D341Med (cell line): Measurements from ENCODE around the gene PSTPIP2.
"Not testable (repeated sequence)": the region's sequence is repeated elsewhere in the genome, so short reads cannot be mapped to it uniquely, and the experiment has no call there.

ENCODE experiments used
- DNase-seq: peaks from one replicate; pipeline ENCODE4 v3.0.0; 2012; ENCODE audit warnings: low spot score

The PSTPIP2 gene

DNA sequence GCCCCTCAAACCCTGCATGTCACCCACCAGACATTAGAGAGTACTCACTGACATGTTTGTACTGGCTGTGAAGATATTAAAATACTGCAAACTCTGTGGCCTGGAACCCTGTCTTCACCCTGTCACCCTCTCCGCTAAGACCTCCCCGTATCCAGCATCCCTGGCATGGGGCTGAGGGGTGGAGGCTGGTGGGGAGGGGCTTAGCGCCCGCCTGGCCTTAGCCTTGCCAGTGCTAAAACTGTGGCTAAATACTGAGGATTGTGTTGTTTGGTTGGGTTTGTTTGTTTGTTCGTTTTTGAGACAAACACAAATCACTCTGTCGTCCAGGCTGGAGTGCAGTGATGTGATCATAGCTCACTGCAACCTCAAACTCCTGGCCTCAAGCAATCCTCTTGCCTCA lies 1.8 kb downstream of the PSTPIP2 start:
- no peak for DNase-seq

DNA sequence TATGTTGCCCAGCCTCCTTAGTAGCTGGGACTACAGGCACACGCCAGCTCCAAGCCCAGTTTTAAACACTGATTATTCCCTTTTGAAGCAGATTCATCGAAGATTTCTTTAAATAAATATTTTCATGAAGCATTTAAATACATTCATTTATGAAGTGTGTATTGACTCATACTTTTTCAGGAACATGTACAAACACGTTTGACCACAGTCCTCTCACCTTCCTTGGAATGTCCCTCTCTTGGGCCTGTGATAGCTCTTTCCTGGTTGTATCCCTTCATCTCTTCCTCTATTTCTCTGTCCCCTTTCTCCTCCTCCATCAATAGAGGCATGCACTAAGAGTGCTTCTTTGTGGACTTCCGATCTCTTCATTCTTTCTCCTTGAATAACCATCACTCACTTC lies 2.5 kb downstream of the PSTPIP2 start:
- no peak for DNase-seq

DNA sequence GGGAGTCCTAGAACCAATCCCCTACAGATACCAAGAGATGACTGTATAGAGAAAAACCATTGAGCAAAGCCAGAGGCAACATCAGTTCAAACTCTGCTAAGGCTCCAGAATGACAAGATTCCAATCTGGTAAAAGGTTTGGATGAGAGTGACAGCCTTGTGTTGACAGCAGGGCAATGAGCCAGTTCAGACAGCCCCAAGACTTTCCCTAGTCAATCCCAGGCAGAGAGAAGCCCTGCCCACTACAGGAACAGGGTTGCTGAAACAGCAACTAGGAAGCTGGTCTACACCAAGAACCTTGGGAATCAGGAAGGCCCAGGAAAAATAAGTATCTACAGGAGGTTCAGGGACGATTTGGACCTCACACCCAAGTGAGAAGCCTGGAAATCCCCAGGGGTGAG lies 3.3 kb downstream of the PSTPIP2 start:
- DNase-seq: no peak

DNA sequence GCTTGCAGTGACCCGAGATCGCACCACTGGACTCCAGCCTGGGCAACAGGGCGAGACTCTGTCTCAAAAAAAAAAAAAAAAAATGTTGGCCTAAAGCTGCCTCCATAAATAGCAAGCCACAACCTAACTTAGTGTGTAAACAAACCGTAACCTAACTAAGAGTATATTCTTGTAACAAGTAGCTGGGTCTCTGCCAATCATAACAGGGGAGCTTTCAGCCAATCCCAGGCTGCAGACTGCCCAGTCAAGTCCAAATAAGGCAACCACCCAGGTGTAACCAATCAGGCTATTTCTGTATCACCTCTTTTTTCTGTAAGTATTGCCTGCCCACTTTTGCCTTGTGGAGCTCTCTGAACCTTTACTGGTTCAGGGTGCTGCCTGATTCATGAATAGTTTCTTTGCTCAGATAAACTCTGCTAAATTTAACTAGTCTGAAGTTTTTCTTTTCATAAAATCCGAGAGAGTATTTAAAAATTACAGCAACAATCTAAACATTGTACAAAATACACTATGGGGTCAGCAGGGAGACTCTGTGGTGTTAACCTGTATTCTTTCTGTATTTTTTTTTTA lies 4.5 kb downstream of the PSTPIP2 start:
- no peak for DNase-seq

DNA sequence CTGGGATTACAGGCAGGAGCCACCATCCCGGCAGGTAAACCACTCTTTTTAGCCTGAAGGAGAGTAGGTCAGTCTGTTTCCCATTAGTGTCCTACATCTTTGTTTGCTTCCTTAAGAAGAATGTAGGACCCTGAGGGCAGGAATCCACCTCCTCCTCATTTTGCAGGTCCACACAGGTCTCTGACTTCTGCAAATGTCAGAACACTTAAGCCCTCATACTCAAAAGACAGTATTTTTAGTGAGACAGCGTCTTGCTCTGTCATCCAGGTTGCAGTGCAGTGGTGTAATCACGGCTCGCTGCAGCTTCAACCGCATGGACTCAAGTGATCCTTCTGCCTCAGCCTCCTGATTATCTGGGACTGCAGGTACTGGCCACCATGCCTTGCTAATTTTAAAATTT lies 9.3 kb downstream of the PSTPIP2 start:
- no peak for DNase-seq

DNA sequence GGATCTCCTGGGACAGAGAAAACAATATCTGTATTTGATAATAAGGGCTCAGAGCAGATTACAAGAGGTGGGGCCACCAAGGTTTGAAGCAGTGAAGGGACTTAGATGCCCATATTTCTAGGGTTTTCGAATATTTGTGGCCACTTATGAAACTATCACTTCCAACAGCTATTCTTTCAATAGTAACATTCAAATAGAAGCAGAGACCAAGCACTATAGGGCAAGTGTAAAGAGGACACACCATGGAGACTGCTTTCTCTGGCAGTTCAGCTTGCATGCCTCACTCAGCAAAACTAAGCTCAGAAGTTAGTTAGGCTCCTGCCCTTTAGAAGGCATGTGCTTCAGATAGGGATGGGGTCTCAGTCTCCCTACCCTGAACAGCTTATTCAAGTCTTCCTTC lies 10.3 kb downstream of the PSTPIP2 start:
- no peak for DNase-seq

DNA sequence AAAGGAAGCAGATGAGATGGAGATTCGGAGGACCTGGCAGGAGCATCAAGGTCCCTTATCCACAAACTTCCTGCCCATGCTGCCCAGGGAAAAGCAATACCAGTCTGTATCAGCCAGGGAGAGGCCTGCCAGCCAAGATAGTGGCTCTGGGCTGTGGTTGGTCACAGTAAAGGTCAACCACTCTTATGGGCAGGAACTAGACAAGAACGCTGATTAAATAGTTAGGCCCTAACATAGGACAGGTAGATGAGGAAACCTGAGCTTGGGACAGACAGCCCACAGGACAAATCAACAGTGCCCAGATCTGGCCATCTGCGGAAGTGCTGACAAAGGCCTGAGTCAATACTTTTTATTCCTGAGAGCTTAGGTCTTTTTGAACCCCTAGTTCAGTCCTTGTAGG lies 10.7 kb downstream of the PSTPIP2 start:
- DNase-seq: no peak

DNA sequence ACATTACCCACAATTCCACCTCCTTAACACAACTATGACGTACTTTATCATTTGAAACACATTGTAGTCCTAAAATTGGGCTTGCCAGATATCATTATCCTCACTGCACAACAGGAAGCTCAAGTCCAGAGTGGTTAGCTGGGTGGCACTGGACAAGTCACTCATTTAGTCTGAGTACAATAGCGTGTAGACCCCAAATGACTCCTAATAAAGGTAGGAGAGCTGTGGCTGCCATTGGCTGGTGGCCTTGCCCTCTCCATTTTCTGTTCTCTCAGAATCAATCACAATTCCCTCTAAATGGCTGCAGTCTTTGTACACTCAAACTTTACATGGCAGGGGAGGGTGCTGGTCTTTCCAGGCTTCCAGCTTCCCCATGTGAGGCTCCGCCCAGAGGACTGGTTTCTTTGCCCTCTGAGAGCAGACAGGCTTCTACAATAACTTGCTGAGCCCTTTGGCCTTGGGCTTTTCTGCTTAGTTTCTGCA lies 11.7 kb downstream of the PSTPIP2 start:
- no peak for DNase-seq

DNA sequence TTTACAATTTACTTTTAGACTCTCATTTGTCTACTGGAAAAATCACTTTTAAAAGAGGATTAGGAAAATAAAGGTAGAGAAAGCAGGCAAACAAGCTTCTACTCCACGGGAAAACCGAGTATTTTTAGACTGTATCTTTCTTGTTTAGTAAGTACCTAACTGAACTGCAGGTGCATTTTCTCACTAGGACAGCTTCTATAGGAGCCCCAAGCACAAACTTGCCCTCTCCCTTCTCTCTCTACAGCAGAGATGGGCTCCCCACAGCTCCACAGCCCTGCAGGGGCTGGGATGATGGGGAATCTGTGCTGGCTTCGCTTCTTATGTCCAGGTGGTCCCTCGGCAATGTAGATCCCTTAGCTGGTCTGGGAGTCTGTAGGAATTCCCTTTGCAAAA lies 16.2 kb downstream of the PSTPIP2 start:
- DNase-seq: no peak

DNA sequence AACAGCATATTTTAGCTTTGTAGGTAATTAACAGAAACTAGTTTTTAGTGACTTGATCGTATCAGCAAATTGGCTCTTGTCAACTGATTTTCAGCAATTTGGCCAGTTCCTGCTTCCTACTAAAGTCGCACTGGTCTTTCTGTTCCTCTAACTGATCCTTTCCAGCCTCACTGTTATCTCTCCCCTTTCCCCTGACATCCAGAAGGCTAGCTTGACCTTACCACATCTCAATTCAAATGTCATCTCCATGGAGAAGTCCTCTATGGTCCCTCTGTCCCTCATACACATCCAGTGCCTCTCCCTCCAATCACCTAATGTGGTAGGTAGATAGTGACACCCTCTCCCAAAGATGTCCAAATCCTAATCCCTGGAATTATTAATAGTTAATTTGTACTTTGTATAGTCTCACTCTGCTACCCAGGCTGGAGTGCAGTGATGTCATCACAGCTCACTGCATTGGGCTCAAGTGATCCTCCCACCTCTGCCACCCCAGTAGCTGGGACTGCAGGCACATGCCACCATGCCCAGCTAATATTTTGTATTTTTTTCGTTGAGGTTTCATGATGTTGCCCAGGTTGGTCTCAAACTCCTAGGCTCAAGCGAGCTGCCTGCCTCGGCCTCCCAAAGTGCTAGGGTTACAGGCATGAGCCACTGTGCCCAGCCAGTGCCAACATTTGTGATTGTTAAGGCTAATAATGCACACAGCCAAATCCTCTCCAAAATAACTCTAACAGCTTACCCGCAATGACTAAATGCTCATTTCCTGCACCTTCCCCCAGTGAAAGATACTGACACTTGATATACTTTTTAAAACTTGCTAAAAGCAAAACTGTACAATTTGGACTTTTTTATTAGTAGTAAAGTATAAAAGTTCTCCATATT lies 16.9 kb downstream of the PSTPIP2 start:
- DNase-seq: no peak

DNA sequence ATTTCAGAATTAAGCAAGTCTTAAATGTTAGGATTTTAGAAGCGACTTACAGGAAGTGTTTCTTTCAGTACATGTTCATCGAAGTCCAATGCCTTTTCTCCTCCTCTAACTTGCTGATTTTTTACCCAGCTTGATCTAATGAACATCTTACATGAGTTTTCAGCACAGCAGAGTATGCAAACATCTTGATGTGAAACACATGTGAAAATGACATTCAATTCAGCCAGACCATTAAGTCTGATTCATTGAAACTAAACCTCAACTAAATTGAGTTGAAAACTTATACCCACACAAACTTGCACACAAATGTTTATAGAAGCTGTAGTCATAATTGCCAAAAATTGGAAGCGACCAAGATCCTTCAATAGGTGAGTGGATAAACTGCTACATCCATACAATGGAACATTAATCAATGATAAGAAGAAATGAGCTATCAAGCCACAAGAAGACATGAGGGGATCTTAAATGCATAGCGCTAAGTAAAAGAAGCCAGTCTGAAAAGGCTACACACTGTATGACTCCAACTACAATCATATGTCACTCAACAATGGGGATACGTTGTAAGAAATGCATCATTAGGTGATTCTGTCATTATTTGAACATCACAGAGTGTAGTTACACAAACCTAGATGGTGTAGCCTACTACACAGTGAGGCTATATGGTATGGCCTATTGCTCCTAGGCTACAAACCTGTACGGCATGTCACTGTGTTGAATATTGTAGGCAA lies 18.5 kb downstream of the PSTPIP2 start:
- DNase-seq: no peak

DNA sequence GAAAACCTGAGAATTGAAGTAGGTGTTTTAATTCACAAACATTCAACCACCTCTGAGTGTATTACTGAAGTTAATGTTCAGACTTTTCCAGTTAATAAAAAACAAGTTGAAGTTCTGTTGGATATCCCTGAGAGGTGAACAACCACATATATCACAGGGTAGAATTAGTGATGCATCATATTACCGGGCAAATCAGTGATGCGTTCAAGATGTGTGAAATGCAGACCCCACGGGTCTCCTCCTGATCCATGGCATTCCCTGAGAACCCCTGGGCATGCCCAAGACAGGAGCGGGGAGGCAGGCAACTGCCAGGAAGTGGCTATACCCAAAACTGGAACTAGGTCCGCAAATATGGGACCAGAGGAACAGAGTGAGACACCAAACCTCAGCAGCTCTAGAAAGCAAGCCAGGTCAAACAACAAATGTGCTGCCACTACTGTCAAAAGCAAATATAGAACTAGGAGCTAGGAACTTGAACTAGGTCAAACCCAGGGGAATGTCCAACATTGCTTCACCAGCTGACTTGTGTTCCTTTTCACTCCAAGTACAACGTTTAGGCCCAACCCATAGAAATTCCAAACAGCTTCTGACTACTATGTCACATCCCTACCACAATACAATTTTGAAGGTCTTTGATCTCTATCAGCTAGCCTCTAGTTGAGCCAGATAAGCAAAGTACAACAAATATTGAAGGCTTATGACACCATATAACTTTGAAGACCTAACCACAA lies 20.2 kb downstream of the PSTPIP2 start:
- DNase-seq: no peak

DNA sequence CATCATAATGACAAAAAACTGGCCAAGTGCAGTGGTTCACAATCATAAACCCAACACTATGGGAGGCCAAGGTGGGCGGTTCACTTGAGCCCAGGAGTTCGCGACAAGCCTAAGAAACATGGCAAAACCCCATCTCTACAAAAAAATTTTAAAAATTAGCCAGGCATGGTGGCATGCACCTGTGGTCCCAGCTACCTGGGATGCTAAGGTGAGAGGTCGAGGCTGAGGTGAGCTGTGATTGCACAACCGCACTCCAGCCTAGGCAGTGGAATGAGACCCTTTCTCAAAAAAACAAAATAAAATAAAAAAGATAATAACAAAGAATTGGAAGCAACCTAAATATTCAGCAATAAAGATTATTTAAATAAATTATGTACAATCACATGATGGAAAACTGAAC lies 21.8 kb downstream of the PSTPIP2 start:
- no peak for DNase-seq

DNA sequence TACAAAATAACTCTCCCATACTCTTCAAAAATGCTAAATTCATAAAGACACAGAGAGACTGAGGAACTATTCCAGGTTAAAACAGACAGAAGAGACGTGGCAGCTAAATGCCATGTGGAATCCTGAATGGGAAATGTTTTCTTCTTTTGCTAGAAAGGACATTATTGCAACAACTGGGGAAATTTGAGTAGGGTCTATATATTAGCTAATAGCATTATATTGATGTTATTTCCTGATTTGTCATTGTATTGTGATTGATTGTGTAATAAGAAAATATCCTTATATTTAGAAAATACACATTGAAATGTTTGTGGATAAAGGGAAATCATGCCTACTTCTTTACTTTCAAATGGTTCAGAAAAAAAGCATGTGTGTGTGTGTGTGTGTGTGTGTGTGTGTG lies 23.4 kb downstream of the PSTPIP2 start:
- no peak for DNase-seq

DNA sequence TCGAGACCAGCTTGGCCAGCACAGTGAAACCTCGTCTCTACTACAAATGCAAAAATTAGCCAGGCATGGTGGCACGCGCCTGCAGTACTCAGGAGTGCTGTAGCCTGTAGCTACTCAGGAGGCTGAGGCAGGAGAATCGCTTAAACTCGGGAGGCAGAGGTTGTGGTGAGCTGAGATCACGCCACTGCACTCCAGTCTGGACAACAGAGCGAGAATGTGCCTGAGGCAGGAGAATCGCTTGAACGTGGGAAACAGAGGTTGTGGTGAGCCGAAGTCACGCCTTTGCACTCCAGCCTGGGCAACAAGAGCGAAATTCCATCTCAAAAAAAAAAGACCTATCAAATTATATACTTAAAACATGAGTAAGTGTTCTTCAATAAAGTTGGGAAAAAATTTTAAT lies 24.7 kb downstream of the PSTPIP2 start:
- DNase-seq: not testable (repeated sequence)

DNA sequence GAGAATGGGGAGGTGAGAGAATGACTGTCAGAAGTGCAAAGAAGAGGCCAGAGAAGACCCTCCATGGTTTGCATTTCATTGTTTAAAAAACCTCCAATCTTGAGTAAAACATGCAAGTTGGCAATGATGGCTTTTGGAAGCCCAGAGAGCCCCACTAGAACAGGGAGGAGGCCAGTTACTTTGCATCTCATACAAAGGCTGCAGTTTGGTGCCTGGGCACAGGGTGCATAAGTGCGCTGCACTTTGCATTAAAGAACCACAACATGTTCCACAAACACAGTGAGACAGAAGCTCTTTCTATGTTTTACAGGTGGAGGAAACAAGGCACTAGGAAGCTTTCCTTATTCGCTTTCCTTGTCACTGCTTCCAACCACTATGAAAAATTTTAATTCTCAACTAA lies 25.4 kb downstream of the PSTPIP2 start:
- no peak for DNase-seq

DNA sequence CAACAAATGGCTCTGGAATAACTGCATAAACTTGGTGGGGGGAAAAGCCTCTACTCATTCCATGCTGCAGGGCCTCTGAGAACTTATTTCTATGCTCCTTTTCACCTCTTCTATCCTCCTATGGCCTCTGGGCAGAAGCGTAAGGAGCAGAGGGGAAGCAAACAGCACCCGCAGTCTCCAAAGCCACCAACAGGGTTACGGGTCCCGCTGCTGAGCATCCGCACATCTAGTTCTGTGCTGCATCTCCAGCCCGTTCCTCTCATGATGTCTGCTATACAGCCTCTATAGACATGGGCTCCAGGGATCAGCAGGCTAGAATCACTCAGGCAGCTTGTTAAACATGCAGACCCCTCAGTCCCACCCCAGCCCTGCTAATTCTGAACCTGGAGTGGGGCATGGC lies 25.9 kb downstream of the PSTPIP2 start:
- DNase-seq: no peak

DNA sequence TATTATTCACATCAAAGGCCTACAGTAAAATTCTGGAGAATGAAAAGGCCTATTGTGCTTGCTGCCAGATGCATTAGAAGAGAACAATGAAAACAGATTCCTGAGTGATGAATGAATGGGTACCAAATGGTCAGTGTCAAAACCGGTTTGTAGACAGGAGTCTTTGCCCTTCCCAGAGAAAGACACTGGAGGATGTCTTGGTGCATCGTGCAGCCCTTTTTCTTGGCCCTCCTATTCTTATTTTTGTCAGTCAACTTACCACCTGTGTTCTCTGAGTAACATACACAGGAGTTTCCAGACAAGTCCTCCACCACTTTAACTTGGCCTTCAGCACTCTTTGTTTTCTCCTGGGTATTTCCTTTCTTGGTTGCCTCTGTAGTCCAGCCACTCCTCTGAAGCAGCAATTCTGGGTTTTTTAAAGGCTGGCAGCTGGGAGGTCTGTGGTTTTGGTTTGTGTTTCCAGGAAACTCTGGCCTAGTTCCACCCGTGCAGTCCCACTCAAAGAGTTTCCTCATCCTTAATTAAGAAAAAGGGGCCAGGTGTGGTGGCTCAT lies 29.4 kb downstream of the PSTPIP2 start:
- no peak for DNase-seq

DNA sequence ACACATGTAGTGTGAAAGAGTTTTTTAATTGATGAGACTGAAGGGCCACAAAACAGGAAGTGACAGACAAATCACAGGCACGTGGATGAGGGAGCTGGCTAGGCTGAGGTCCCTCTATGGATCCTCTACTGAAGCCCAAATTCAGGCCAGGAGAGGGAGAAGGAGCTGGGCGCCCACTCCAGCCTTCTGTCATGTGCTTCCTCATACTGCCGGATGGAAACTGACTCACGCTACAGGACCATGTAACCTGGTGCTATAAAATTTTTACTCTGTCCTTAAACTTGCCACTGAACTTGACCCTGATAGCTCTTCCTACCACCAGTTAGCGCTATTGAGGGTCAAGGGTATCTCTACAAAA lies 31.3 kb downstream of the PSTPIP2 start:
- no peak for DNase-seq

DNA sequence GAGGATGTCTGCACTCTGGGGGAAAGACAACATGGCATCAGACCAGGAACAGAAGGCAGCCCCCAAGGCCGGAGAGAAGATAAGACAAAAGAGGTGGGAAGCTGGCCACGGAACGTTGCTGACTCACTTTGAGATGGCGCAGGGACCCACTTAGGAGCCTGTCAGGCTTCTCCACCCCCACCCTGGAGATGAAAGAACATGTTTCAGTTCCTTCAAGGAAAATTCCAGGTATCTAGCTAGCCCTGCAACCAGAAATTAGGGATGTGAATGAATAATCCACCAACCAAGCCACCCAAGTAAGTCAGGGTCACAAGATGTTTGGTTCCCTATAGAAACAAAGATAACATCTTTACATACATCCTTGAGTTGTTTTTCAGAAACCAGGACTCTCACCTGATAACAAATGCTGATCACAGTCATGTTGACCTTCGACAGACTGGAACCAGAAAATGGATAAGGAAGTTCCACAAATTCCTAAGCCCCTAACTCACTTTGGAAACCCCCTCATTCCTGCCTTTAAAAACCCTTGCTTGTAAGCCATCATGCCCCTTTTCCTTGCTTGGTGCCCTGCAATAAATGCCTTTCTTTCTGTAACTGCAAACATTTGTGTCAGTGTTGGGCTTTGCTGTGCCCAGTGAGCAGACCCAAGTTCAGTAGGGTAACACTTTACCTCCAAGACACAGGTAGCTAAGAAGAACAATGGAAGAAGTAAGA lies 31.9 kb downstream of the PSTPIP2 start:
- no peak for DNase-seq

DNA sequence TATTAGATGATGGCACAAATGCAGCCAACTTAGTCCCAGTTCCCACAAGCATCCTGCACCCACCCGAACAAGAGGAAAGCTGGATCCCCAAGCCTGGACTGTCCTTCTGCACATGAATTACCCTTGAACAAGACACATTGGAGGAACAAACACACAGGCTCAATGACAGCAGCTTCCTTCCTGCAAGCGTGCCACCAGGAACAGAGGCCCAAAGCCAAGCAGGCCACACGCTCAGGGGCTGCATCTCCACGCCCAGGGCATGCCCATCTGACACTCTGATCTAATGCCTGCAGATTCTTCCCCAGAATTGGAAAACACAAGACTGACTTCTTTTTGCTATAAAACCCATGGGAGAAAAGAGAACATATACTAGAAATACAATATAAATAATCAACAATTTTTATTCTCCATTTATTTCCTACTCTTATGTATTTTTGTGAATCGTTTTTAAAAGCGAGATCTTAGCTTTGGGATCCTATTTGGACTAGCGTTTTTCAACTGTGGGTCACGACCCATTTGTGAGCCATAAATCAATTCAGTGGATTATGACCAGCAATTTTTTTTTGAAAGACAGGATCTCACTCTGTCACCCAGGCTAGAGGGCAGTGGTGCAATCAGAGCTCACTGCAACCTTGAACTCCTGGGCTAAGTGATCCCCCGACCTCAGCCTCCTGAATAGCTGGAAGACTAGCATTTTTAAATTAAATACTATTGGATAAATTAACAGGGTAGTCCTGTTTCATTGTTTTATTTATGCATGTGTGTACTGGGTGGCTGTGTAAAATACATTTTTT lies 34.4 kb downstream of the PSTPIP2 start:
- DNase-seq: no peak
